KOPT-K1 (cell line): ENCODE data around the gene LINC00632.

Experiments
- H3K27ac ChIP-seq: fragments of 200-600 bp; sonication (generic); 2 replicates; pipeline ENCODE4 v1.5.1; 2016; ENCODE audit warnings: antibody characterized with exemption, mild to moderate bottlenecking, low read depth, low read length; ENCODE audit not compliant: poor library complexity, severe bottlenecking
- H3K36me3 ChIP-seq: fragments of 200-600 bp; sonication (generic); 2 replicates; pipeline ENCODE4 v1.5.1; 2017; ENCODE audit warnings: antibody characterized with exemption, mild to moderate bottlenecking, low read length, moderate library complexity; ENCODE audit not compliant: insufficient read depth
- H3K9me3 ChIP-seq: fragments of 200-600 bp; sonication (generic); 2 replicates; pipeline ENCODE4 v1.5.1; 2017; ENCODE audit warnings: antibody characterized with exemption, low read length, mild to moderate bottlenecking; ENCODE audit not compliant: insufficient read depth, poor library complexity, severe bottlenecking

LINC00632 gene

DNA sequence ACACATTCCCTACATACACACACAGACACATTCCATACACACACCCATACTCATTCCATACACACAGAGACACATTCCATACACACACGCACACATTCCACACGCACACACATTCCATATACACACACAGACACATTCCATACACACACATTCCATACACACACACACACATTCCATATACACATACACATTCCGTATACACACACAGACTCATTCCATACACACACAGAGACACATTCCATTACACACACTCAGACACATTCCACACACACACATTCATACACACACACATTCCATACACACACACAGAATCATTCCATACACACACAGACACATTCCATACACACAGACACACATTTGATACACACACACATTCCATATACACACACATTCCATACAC is 15.2 kb downstream of the LINC00632 start:
- Histone ChIP-seq H3K36me3 (no peaks in the 10 kb centered on the region), H3K9me3 (no peaks in the 10 kb centered on the region), H3K27ac (no peak overlapping the region)

DNA sequence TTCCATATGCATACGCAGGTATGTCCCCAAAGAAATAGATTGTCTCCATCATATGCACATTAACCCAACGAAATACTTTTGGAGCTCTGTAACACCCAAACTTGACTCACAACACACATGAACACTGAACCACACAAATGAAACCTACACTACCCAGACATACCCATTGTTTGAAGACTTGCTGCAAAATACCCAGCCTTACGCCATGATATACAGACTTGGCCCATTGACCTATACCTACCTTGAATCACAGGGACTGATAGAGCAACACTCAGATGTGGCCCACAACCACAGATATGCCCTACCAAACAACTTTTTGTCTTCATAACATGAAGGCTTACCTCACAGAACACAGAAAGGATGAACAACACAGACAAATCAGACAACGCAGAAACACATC is 15.9 kb downstream of the LINC00632 start:
- Histone ChIP-seq H3K36me3 (no peaks in the 10 kb centered on the region), H3K9me3 (no peaks in the 10 kb centered on the region), H3K27ac (no peak overlapping the region)

DNA sequence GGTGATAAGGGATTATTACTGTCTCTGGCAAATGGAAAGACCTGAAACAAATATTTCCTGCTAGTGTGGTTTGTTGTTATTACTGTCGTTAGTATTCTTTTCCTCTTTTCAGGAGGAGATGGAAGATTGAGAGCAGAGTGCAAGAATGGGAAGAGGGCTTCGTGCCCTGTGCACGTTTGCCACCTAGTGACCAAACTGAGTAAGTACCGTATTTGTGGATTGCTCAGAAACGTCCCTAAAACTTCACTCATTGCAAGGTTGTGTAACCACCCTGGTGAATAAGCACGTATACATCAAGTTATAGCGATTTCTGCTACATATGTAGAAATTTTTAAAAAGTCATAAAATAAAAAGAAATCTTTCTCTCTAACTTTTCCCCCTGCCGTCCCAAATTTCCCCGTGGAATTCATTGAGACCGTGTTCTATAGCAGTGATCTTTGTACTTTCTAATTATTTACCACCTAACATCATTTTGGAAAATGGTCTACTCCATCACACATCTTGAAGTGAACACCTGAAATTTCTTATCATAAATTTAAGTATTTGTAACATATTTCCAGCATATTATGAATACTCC is 24.3 kb downstream of the LINC00632 start:
- no peaks in the 10 kb centered on the region for H3K36me3 ChIP-seq

DNA sequence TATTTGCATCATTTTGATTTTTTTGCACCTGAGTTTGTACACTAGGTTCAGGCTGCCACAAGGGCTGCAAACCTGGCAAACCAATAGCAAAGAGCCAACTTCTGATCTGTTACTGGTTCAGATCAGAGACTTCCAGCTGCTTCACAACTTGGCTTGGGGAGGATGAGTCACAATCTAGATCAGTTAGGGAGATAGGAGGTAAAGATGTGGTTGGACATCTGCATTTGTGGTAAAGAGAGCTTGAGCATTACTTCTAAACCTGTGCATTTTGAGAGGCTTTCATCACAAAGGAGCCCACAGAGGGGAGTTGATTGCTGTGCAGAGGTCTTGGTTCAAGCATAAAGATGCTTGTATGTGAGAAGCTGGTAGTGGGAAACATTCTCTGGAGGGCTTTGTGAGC is 34.5 kb downstream of the LINC00632 start:
- Histone ChIP-seq H3K36me3 (no peaks in the 10 kb centered on the region), H3K9me3 (no peaks in the 10 kb centered on the region), H3K27ac (no peak overlapping the region)

More for the DNA sequence above, 24.3 kb downstream of the LINC00632 start:
- Histone ChIP-seq H3K27ac (no peak overlapping the region), H3K9me3 (no peaks in the 10 kb centered on the region)

DNA sequence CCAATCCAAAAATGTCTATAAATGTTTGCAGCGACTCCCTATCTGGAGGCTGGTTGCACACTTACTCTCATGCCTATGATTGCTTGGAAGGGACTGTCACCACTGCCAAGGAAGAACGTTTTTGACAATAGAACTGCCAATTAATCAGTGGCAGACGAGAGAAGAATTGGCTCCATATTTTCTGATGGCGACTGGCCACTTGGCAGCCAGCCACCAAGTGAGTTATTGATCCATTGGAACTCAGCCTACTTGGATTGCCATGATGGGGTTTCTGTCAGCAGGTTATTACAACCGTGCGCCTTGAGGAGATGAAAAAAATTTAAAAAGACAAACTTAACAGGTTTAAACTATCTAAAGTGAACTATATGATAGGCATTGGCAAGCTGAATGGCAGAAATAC is 47.4 kb downstream of the LINC00632 start:
- Histone ChIP-seq H3K36me3 (no peaks in the 10 kb centered on the region), H3K9me3 (no peaks in the 10 kb centered on the region)

DNA sequence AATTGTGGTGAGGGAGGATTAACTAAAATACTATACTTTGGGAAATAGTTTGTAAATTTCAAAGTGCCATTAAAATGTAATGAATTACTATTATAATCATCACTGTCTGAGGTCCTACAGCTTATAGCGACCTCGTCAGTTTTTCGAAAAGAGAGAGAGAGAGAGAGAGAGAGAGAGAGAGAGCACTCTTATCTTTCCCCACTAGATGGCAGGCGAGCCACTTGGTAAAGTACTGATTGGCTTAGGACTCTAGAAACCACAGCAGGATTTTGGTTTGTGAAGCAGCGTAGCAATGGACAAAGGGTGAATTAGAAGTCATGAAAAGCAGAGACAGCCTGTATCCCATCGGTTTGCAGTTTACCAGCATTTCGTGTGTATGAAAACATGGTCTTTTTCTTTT is 52.5 kb downstream of the LINC00632 start:
- Histone ChIP-seq H3K9me3 (no peaks in the 10 kb centered on the region), H3K27ac (no peak overlapping the region), H3K36me3 (no peaks in the 10 kb centered on the region)

More for the DNA sequence above, 47.4 kb downstream of the LINC00632 start:
- no peak overlapping the region for H3K27ac ChIP-seq

DNA sequence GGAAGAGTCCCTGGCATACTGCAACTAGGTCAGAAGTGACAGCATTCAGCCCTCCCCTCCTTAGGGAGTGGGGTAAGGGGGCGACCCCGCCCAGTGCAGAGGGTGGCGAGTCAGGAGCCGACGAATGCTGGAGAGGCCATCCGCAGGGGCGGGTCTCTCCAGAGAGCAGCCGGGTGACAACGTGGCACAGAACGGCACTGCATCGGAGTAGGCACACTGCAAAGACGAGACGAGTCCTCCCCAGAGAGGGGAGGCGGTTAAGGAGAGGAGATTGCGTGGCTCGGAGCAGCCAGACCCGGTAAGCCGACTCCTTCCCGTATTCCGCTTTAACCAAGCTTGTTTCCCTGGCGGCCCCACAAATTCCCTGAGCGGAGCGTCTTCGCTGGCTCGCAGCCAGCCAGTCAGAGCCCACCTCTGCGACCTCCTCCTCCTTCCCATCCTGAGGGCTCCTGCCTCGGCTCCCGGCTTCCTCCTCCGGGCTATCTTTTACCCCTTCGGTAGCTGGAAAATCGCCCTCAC is 54.9 kb downstream of the LINC00632 start:
- H3K9me3 ChIP-seq = no peaks in the 10 kb centered on the region
- no peak overlapping the region for H3K27ac ChIP-seq
- H3K36me3 ChIP-seq = no peaks in the 10 kb centered on the region

DNA sequence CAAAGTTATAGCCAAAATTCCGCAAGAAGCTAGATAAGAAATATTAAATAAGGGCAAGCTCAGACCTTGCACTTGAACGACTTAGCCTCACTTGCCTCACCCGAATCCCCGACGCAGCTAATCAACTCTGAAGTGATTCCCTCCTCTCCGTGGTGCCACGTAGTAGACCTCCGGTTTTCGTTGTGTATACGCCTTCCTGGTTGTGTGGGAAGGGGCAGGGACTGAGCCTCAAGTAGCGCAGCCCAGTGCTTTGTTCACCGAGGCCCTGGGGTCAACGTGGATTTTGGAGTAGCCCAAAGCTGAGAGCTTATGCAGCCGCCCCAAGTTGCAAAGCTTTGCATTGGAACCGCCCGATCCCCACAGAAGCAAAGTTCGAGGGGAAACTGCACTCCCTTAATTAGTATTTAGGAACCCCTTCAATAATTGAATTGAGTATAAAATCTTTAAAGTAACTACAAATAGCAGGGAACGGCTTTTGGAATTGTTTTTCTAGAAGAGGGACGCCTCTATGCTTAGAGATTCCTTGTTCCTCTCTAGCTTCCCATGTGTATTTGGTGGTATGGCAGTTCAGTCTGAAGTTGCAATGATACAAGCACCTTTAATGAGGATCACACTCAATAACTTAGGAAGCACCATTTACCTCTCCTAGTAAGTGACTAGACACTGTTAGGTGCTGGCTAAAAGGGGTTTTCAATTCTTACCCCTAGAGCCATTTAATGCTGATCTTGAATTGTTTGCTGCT is 55.7 kb downstream of the LINC00632 start:
- Histone ChIP-seq H3K9me3 (no peaks in the 10 kb centered on the region), H3K36me3 (no peaks in the 10 kb centered on the region), H3K27ac (no peak overlapping the region)

DNA sequence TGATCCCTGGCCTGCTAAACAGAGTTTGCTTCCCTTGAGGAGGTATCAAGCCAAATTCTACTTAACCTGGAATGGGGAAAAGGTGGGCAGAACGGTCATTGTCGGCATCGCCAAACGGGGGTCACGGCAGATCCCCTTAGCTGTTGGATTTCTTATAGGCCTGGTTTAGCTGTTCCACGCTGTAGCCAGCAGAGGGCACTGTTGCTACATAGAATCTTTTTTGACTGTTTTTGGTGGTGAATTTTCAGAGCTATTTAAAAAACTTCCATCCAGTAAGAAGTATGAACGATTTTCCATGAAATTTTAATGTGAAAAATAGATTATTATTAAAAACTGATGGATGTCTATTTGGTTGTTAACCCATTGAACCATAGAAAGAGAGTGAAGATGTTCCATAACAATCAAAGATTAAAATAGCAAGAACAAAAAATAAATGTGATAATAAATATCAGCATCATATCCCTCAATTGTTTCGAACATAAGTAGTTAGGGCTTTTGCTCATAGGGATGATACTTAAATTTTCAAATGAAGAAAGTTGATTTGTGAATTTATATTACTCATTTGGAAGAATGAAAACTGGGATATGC is 56.6 kb downstream of the LINC00632 start:
- Histone ChIP-seq H3K9me3 (no peaks in the 10 kb centered on the region), H3K27ac (no peak overlapping the region), H3K36me3 (no peaks in the 10 kb centered on the region)

DNA sequence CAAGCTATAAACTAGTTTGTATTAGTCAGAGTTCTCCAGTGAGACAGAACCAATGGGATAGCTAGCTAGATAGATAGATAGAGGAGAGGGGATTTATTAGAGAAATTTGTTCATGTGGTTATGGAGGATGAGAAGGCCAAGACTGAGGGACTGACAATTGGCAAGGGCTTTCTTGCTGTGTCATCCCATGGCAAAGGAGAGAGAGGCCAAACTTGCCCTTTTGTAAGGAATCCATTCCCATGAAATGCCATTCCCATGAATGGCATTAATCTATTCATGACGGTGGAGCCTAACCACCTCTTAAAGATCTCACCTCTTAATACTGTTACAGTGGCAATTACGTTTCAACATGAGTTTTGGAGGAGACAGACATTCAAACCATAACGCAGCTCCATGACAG is 58.1 kb downstream of the LINC00632 start:
- no peak overlapping the region for H3K27ac ChIP-seq
- no peaks in the 10 kb centered on the region for H3K9me3 ChIP-seq

DNA sequence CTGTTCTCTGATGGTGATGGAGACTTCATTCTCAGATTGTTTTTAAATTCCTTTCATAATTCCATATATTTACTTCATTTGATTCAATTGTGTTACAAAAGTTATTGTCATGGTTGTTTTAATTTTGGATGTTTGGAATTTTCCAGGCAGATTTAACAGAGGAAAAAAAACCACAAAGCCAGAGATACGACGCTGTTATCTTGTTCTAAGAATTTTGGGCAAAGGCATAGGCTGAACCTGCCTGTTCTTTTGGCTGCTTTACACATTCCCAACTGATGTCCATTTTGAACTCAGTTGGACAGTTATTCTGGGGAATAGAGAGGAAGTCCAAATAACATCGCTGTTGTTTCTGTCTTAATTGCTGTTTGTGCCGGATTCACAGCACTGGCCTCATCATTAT is 65.7 kb downstream of the LINC00632 start:
- H3K36me3 ChIP-seq = no peaks in the 10 kb centered on the region
- H3K9me3 ChIP-seq = no peaks in the 10 kb centered on the region

More for the DNA sequence above, 58.1 kb downstream of the LINC00632 start:
- no peaks in the 10 kb centered on the region for H3K36me3 ChIP-seq

DNA sequence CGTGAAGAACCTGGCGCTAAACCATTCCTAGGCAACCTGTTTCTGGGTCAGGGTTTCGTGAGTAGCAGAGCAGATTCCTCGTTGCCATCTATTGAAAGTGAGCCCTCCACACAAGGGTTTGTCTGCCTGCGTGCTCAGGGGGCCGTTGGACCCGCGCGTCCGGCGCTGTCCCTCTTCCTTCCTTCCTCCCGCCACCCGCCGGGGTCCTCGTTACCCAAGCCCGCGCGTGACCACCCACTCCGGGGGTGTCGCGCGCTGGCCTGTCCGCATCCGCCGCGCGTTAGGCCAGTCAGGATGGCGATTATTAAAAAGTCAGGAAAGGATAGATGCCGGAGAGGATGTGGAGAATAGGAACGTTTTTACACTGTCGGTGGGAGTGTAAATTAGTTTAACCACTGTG is 66.8 kb downstream of the LINC00632 start:
- Histone ChIP-seq H3K27ac (no peak overlapping the region), H3K9me3 (no peaks in the 10 kb centered on the region)

More for the DNA sequence above, 65.7 kb downstream of the LINC00632 start:
- H3K27ac ChIP-seq = no peak overlapping the region

DNA sequence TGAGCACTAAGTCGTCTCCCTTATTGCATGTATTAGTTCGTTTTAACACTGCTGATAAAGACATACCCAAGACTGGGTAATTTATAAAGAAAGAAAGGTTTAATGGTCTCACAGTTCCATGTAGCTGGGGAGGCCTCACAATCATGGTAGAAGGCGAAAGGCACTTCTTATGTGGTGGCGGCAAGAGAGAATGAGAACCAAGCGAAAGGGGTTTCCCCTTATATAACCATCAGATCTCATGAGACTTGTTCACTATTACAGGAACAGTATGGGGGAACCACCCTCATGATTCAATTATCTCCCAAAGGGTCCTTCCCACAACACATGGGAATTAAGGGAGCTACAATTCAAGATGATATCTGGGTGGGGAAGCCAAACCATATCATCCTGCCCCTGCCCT is 85.1 kb downstream of the LINC00632 start:
- Histone ChIP-seq H3K27ac (no peak overlapping the region), H3K36me3 (no peaks in the 10 kb centered on the region), H3K9me3 (no peaks in the 10 kb centered on the region)

More for the DNA sequence above, 66.8 kb downstream of the LINC00632 start:
- no peaks in the 10 kb centered on the region for H3K36me3 ChIP-seq

DNA sequence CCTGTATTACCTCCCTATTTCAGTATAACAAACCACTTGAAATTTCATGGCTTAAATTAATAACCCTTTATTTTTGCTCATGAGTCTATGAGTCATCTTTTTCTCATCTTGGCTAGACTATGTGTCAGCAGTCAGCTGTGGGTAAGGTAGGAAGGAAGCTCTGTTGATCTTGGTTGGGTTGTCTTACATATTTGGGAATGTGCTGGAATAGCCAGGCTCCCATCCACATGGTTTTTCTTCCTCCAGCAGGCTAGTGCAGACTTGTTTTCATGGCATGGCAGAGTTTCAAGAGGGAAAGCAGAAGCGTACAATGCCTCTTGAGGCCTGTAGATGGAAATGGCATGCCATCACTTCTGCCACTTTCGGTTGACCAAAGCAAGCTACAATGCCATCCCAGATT is 89.7 kb downstream of the LINC00632 start:
- Histone ChIP-seq H3K9me3 (no peaks in the 10 kb centered on the region), H3K36me3 (no peaks in the 10 kb centered on the region), H3K27ac (no peak overlapping the region)

DNA sequence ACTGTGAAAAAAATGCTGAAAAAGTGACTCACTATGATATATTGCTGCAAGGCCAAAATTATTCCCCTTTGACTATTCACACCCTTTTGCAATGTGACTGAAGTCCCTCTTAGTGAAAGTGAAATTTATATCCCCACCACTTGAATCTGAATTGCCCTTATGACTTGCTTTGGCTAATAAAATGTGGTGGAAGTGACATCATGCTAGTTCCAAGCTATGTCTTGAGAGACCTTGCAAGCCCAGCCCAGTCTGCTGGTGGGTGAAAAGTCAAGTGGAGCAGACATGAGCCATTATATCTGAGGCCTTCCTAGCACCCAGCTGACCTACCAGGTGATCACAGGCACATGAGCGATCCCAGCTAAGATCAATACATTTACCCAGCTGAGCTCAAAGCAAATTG is 94.7 kb downstream of the LINC00632 start:
- Histone ChIP-seq H3K27ac (no peak overlapping the region), H3K9me3 (no peaks in the 10 kb centered on the region)

More for the DNA sequence above, 94.7 kb downstream of the LINC00632 start:
- no peaks in the 10 kb centered on the region for H3K36me3 ChIP-seq
